Activated CD8-positive, alpha-beta memory T cell treated with anti-CD3 and anti-CD28 coated beads, Interleukin-2, amount 50 U/mL, for 1 hour (primary cell): ENCODE data around the gene ASIC3.

Experiments used
- DNase-seq: peaks from one replicate; pipeline ENCODE4 v3.0.0-alpha.2; 2020; ENCODE audit errors: extremely low read depth

ASIC3 gene

DNA sequence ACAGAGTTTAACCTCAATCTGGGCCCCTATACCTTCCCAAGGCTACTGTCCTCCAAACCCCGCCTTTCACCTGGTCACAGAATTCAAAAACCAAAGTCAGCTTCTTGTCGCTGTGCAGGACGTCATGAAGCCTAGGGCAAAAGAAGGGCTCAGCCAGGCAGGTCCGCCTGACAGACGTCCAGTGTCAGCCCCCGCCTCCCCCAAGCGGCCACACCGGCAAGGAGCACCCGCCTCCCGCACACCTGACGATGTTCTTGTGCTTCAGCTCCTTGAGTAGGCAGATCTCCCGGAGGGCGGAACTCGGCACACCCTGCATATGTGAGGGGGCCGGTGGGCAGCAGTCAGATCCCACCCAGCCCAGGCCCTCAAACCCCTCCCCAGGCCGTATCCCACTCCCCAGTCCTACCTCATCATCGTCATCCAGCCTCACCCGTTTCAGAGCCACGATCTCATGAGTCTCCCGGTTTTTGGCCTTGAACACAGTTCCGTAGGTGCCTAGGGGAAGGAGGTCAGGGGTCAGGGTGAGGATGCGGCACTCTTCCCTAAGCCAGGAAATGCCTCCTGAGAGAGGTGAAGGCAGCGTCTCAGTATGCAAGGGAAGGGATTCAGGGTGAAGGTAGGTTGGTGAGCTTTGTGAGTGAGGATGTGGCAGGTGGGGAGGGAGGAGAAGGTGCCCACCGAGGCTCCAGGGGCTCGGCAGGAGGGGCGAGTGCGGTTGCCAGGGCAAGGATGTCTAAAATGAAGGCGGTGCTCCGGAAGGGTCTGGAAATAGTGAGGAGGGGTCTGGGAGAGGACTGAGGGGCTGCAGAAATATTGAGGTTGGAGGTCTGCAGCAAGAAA, 8.6 kb downstream of the ASIC3 start:
- DNase-seq, result no peak

DNA sequence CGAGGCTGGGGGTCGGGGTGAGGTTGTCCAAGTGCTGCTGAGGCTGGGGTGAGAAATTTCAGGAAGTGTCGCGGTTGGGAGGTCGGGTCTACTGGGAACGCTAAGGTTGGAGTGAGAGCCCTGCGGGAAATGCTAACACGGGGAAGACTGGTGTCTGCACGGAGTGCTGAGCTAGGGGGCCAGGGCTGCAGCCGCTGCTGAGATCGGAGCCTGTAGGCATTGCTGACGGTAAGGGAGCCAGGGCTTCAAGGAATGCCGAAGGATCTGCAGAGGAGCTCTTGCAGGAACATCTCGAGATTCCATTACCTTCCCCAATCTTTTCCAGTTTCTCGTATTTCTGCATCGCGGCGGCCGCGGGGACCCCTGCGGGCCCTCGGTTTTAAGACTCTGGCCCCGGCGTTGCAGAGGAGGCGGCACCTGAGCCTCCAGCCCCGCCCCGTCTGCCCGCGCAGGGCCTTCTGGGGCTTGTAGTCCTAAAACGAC, 9.2 kb downstream of the ASIC3 start, which contains the start of gene CDK5:
CDK5 (minus strand) TSS at position 392 of the 483 bp plus-strand sequence; CDS start at position 343, 49 bp downstream.
- DNase-seq, result no peak

DNA sequence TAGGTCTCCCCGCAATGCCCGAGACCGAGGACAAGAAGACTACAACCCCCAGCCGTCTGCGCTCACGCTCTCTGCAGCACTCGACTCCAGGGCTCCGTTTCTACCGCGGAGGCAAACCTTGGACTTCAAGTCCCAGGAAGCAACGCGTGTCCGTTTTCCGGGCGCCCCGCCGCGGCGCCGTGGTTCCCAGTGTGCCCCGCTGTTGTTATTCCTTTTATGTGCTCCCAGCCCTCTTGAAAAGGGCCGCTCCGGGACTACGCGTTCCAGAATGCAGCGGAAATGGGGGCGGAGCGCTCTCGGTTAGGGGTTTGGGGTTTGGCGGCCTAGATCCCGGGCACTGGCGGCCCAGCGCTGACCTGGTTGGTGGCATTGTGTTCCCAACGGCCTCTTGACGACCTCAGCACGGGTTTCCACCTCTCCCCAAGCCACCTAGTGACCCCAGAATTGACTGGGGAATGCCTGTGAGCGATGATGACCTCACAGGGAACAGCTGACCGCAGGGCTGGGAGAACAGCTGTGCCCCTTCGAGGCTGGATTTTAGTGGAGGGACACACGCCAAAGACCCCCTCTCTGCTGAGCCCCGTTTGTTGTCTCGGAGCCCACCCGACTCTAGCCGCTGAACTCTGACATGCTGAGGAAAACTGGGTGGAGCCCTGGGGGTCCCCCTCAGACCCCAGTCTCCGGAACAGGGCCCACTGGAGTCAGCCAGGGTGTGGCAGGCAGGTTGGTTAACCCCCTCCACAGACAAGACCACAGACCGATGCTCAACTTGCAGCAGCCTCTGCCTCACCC, 9.9 kb downstream of the ASIC3 start:
- peak; percentile 97 for DNase-seq

DNA sequence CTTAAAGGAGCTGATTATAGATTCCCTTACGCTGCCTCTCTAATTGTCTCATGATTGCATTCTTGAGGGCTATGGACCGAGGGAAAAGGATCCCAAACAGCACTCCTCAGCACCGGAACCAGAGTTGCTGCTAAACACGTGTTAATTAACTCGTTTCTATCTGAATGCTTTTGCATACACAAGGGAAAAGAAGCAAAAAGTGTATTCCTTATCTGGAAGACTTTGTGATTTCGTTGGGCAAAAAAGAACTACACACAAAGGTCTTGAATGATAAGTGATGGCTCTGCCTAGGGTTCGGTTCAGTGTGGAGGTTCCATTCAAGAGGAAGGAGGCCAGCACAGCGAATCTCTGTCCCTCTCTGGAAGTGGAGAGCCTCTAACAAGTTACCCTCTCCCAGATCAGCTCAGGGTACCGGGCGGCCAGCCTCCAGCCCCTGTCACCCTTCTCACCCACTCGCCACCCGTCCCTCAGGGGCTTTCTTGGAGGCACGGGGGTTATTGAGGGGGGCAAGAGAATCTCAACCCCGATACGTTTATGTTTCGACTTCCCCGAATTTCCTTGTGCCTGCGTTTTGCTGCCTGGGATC, 10.5 kb downstream of the ASIC3 start:
- no peak for DNase-seq

DNA sequence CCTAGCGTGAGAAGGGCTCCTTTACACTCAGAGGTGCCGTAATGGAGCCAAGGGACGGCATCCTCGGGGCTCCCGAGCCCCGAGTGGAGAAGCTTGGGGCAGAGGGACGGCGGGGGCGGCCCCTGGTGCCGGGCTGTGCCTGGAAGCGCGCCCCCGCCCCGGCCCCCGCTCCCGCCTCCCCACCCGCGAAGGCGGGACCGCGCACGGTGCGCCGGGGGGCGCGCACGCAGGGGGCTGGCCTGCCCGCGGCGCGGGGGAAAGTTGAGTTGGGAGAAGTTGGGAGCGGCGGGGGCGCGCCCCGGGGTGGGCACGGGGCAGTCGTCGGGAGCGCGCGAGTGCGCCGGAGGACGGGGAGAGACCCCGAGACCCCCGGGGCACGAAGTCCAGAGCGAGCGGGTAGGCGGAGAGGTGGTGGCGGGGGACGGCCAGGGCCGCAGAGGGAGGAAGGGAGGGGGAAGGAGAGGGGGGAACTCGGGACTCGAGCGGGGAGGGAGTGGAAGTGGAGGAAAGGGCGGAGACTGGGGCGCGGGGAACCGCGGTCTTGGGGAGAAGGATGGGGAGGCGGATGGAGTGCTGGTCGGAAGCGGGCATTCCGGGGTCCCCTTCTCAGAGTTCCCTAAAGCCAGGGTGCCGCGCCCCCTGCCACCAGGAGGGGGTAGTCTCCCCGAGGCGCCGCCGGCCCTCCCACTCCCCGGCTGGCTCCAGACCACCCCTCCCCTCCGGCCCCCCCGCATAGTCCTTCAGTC, 11.2 kb downstream of the ASIC3 start, which contains the start of gene SLC4A2:
SLC4A2 (plus strand) TSS at position 223 of the 746 bp plus-strand sequence. CDS start 2,399 bp downstream, outside the sequence.
- no peak for DNase-seq

DNA sequence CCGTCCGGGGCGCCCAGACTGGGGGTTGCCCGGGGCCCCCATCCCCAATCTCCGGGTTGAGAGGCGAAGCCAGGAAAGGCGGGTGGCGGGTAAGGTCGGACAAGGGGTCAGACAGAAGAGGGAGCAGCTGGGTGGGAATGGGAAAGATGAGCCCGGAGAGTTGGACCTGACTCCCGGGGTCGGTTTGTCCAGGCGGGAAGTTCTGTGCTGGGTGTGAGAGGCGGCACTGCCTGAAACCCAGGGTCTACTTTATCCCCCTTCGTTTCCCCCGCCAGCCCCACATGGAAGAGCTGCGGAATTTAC, 11.7 kb downstream of the ASIC3 start:
- no peak for DNase-seq

DNA sequence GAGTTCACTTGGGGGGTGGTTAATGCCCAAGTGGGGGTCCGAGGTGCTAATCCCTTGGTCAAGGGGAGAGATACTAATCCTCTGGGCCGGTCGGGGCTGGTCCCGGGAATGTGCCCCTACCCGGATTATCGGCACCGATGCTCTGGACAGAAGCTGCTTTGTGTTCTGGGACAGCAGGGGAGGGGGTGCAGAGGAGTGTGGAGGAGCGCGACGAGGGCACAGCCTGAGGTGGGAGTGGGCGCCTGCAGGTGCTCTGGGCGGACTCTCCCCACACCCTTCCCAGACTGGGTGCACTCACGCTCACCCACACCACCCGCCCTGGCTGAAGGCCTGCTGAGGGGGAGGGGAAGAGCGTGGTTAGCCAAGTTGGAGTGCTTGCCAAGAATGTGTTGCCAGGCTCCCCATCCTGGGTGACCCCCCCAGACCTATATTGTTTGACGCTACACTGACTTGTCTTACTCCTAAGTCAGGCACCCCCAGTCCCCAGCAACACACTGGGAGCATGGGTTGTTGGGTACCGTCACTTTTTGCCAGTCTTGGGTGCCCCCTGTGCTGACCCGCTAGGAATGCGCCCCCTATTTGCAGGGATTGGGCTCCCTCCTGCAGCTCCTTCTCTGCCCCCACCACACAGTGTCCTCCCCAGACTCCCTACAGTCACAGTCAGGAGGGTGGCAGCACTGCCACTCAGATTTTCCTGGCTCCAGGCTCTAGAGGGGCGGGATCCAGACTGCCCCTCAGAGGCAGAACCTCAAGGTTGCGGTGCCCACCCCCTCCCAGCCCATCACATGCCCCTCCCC, 12.3 kb downstream of the ASIC3 start:
- no peak for DNase-seq

DNA sequence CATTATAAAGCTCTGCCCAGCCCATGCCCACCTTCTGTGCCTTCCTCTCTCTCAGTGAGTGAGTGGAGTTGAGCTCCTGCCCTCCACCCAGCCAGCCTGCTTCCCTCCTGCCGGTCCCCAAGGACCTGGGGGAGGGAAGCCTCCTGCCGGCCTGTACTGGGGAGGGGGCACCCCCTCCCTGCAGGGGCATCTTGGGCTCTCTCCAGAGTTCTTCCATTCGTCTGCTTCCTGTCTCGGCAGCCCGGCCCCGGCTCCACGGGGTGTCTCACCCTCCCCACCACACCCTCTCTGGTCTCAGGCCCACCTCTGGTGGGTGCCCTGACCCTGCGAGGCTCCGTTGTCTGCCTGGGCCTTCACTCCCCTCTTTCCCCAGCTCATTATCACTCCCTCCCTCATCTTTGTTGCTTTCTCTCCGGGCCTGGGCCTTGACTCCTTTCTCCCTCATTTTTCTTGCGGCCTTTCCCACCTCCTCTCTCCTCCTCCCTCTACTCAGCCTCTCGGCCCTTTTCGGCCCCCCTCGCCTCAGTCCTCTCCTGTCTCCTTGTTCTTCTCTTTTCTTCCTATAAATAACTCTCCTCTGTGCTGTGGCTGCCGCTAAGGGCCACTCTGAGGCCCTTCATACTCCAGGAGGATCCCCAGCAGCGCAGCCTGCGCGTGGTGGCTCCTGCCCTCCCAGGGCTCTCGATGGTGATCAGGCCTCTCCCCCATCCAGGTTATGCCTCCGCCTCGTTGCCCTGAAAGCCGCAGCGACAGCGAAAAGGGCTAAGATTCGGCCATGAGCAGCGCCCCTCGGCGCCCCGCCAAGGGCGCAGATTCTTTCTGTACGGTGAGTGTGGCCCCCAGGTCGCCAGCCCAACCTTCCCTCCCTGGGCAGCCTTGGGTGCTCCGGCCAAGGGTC, 13.1 kb downstream of the ASIC3 start:
- DNase-seq, result no peak

DNA sequence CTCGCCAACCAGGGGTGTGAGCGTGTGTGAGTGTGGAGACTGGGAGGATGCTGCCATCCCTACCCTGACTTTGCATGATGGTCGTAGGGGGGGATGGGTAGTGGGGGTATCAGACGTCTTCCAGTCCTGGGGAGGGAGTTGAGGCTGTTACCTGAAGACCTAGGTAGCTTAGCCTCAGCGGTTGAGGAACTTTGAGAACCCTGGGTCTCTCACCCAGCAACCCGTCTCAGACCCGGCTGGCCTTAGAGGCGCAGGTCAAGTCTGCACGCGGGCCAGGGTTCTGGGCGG, 13.7 kb downstream of the ASIC3 start:
- no peak for DNase-seq

DNA sequence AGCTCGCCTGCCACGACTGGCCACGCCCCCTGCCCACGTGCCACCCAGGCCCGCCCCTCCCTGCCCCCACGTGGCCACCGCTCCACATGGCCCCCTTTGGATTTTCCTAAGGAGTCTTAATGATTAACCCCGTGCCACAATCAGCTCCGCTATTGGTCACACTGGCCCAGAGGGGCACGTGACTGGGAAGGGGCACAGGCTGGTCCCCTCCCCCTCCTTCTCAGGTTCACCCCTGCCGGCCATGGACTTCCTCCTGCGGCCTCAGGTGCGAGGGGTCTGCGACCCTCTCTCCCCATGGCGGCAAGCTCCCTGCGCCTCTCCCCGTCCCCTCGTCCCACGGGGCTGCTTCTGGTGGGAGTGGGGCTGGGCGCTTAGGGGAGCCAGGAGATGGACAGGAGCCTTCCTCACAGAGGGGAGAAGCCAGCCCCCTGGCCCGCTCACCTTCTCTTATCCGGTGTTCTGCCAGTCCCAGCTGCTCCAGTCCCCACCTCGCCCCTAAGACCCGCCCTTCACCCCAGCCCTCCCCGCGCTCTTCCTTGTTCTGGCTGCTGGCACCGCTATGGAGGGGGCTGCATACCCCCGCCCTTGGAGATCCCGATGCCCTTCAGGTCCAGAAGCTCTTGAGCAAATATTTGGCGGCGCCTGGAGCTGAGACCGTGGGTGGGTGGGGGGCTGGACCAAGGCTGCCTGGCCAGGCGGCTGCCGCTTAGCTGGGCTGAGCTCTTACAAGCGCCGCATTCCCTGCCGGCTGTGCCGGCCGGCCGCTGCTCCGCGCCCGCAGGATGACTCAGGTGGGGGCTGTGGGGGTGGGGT, 14.3 kb downstream of the ASIC3 start:
- DNase-seq, result no peak

DNA sequence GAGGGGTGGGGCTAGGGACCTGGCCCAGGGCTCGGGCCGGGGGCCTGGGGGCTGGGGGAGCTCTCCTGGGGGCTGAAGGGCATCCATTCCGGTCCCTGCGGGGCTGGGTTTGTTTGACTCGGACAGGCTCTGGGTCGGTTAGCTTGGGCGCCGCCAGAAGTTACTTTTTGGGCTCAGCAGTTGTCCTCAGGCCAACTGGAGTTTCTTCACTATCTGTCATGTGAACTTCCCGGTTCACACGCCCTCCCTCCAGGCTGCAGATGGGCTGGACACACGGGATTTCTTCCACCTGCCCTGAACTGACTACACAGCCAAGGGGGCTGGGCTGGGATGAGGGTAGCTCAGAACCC, 14.9 kb downstream of the ASIC3 start:
- no peak for DNase-seq

DNA sequence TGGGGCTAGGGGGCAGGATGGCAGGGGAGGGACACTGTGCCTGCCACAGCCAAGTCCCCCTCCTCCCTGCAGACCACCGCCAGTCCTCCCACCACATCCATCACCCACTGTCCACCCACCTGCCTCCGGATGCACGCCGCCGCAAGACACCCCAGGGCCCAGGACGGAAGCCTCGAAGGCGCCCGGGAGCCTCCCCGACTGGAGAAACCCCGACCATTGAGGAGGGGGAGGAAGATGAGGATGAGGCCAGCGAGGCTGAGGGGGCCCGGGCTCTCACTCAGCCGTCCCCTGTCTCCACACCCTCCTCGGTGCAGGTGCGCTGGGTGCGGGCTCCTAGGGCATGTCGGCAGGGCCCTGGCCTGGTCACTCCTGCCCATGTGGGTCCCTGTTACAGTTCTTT, 16.1 kb downstream of the ASIC3 start:
- no peak for DNase-seq

DNA sequence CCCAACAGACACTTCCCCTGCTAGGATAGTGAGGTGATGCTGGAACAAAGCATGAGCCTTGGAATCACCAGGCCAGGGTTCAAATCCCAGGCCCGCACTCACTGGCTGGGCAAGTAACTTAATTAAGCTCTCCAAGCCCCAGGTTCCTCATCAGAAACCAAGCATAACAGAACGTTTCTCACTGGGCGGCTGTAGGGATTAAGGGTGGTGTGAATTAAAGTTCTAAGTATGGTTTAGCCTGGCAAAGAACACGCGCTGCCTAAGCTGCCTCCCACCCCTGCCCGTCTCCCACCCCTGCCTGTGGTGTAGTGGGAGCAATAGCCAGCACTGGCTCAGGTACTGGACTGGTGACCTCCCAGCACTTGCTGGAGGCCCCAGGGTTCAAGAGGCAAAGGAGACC, 16.7 kb downstream of the ASIC3 start:
- no peak for DNase-seq

DNA sequence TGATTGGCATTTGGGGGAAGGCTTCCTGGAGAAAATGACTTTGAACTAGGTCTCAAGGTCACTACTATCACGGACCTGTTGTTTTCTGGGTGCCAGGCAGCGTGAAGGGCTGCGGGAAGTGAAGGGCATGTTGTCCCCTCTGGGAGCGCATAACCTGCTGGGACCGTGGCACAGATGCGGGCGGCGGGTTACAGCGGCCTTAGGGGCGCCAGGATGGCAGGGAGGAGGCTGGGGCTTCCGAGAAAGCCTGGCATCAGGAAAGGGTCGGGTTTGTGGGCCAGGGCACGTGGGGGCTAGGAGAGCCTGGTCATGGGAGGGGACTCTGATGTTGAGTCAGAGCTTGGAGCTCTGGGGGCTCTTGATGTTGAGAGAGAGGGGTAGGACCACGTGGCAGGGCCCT, 17.2 kb downstream of the ASIC3 start:
- no peak for DNase-seq

DNA sequence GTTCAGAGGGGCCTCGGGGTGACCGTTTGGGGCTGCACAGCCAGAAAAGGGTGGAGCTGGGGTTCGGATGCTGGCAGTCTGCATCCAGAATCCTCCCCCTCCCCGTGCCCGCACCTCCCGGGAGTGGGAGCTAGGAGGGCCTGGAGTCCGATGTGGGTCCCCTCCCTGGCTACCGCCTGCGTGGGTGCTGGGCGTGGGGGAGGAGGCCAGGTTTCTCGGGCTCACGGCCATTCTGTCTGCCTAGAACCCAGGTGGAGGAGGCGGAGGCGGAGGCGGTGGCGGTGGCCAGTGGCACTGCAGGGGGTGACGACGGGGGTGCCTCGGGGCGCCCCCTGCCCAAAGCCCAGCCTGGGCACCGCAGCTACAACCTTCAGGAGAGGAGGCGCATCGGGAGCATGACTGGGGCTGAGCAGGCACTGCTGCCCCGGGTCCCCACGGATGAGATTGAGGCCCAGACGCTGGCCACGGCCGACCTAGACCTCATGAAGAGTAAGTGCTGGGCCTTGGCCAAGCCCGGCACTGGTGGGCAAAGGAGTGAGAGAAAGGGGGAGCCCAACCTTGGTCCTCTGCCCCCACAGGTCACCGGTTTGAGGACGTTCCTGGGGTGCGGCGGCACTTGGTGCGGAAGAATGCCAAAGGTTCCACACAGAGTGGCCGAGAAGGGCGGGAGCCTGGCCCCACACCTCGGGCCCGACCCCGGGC, 18.1 kb downstream of the ASIC3 start:
- no peak for DNase-seq

DNA sequence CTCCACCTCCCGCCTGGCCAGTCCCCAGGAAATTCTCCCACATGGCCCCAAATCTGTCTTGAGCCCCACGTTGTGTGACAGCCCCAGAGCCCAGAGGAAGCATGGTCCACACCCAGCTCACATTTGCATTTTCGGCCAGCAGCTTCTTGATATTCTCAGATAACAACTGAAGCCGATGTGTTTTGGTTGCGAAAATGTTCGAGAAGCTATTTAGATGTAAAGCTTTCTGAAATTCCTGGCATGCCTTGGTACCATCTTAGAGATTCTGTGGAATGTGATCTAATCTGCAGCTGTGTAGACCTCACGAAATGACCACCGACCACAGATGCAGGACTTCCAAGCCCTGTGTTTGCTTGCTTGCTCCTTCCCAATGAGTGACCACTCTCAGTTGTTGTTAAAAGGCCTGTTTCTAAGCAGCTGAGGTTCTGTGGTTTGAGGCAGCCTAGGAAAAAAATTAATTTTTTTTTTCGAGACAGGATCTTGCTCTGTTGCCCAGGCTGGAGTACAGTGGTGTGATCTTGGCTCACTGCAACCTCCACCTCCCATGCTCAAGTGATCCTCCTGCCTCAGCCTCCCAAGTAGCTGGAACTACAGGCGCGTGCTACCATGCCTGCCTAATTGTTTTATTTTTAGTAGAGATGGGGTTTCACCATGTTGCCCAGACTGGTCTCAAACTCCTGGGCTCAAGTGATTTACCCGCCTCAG, 19.9 kb downstream of the ASIC3 start:
- no peak for DNase-seq

DNA sequence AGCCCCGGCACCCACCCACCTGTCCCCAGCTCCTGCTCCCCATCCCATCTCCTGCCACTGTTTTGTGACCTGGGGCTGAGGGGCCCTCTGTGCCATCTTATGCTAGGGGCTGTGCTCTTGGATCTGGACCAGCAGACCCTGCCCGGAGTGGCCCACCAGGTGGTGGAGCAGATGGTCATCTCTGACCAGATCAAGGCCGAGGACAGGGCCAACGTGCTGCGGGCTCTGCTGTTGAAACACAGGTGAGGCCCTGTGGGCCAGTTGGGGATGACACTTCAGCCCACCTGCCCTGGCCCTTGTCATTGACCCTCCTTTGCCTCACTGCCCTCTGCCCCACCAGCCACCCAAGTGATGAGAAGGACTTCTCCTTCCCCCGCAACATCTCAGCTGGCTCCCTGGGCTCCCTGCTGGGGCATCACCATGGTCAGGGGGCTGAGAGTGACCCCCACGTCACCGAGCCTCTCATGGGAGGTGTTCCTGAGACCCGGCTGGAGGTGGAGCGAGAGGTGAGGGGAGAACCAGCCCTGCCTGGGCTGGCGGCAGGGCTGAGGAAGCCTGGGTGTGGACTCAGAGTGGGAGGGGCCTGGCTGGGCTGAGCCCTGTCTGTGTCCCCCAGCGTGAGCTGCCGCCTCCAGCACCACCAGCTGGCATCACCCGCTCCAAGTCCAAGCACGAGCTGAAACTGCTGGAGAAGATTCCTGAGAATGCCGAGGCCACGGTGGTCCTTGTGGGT, 21.7 kb downstream of the ASIC3 start:
- DNase-seq, result no peak
